GM12892 (cell line): ENCODE data around the gene INF2.

Experiments
- POLR2A ChIP-seq: IDR thresholded peaks from 2 replicates; pipeline ENCODE4 v1.6.1; 2011; ENCODE audit warnings: low read depth, low read length, control low read depth
- TAF1 ChIP-seq: IDR thresholded peaks from 2 replicates; pipeline ENCODE4 v1.6.1; 2011; ENCODE audit warnings: low read depth, mild to moderate bottlenecking, control low read depth, low read length, borderline replicate concordance

- TF ChIP-seq POLR2A (no peak), TAF1 (no peak)
These were observed 51.8 kb downstream of the INF2 start for GRCh38 chr14:104741108-104741802.
